SK-N-SH (cell line): ENCODE data around the gene SCAPER. TPM values are rescaled to one million over a fixed set of nuclear protein-coding genes. Genes with fewer than 3 reads are reported as not detected.

Experiments
- CTCF ChIA-PET: fragments of 300-600, 350-600 bp; formaldehyde crosslinking; extraction: SDS; loops from one replicate; lab custom pipeline; 2021; lab: Yijun Ruan, JAX
- POLR2A ChIA-PET: fragments of 350-600 bp; sonication (Branson Sonifier 250); formaldehyde crosslinking; extraction: SDS; loops from one replicate; lab custom pipeline; 2020; ENCODE audit warnings: antibody characterized with exemption, inconsistent platforms; lab: Yijun Ruan, JAX
- DNase-seq: peaks from one replicate; pipeline ENCODE4 v3.0.0; 2012
- H2AFZ ChIP-seq: fragments of 200-600 bp; sonication (generic); 2 replicates; pipeline ENCODE4 v1.8.1; 2016; ENCODE audit warnings: antibody characterized with exemption, mild to moderate bottlenecking, low read depth
- H3F3A ChIP-seq: fragments of 200-600 bp; sonication (generic); replicated peaks from 2 replicates; pipeline ENCODE3; 2016; ENCODE audit warnings: antibody characterized with exemption, mild to moderate bottlenecking; ENCODE audit not compliant: insufficient read depth
- H3K27ac ChIP-seq, 2 experiments: fragments of 200-500 bp in 1 of 2; fragments of 200-600 bp in 1 of 2; sonication (Bioruptor generic) in 1 of 2; sonication (generic), shearing (Covaris generic) in 1 of 2; 2 replicates each; pipeline versions ENCODE4 v1.5.1 to v1.6.1; 2014 to 2016; ENCODE audit warnings: low read depth in 2 of 2, inconsistent platforms in 1 of 2, low read length in 1 of 2, mild to moderate bottlenecking in 1 of 2, mixed read lengths in 1 of 2
- H3K27me3 ChIP-seq: fragments of 200-600 bp; sonication (generic), shearing (Covaris generic); 2 replicates; pipeline ENCODE4 v1.6.1; 2016; ENCODE audit warnings: mixed run types; ENCODE audit not compliant: insufficient read depth
- H3K36me3 ChIP-seq, 2 experiments: fragments of 200-500 bp in 1 of 2; fragments of 200-600 bp in 1 of 2; sonication (Bioruptor generic) in 1 of 2; sonication (generic) in 1 of 2; replicated peaks in 1 of 2; 2 replicates each; pipeline versions ENCODE3 to v1.5.1; 2014 to 2016; ENCODE audit warnings: low read length in 1 of 2, mild to moderate bottlenecking in 1 of 2; ENCODE audit not compliant: insufficient read depth in 2 of 2, control insufficient read depth in 1 of 2
- H3K4me1 ChIP-seq, 2 experiments: fragments of 200-500 bp in 1 of 2; fragments of 200-600 bp in 1 of 2; sonication (Bioruptor generic) in 1 of 2; sonication (generic), shearing (Covaris generic) in 1 of 2; 2 replicates each; pipeline versions ENCODE4 v1.5.1 to v1.6.1; 2014 to 2016; ENCODE audit warnings: low read depth in 1 of 2, low read length in 1 of 2, mixed run types in 1 of 2; ENCODE audit not compliant: insufficient read depth in 2 of 2, control insufficient read depth in 1 of 2
- H3K4me2 ChIP-seq: fragments of 200-600 bp; sonication (generic), shearing (Covaris generic); 2 replicates; pipeline ENCODE4 v1.6.1; 2017; ENCODE audit warnings: mixed run types
- H3K4me3 ChIP-seq, 2 experiments: fragments of 200-500 bp in 1 of 2; fragments of 200-600 bp in 1 of 2; sonication (Bioruptor generic) in 1 of 2; sonication (generic), shearing (Covaris generic) in 1 of 2; 2 replicates each; pipeline versions ENCODE4 v1.5.1 to v1.8.1; 2014 to 2016; ENCODE audit warnings: low read depth in 2 of 2, inconsistent platforms in 1 of 2, low read length in 1 of 2, mild to moderate bottlenecking in 1 of 2, mixed read lengths in 1 of 2, moderate library complexity in 1 of 2
- H3K79me2 ChIP-seq: fragments of 200-600 bp; sonication (generic); 2 replicates; pipeline ENCODE4 v1.8.1; 2017; ENCODE audit warnings: mild to moderate bottlenecking; ENCODE audit not compliant: insufficient read depth
- H3K9ac ChIP-seq: fragments of 200-600 bp; sonication (generic); 2 replicates; pipeline ENCODE4 v1.6.1; 2017; ENCODE audit warnings: mixed run types
- H3K9me2 ChIP-seq: fragments of 200-600 bp; sonication (generic); 2 replicates; pipeline ENCODE4 v1.6.1; 2017; ENCODE audit warnings: mixed run types
- H3K9me3 ChIP-seq: fragments of 200-600 bp; sonication (generic); 2 replicates; pipeline ENCODE4 v1.6.1; 2017; ENCODE audit warnings: mixed run types, mild to moderate bottlenecking, moderate library complexity
- H4K20me1 ChIP-seq: fragments of 200-600 bp; sonication (generic); 2 replicates; pipeline ENCODE4 v1.6.1; 2017; ENCODE audit warnings: mild to moderate bottlenecking, mixed run types; ENCODE audit not compliant: insufficient read depth
- CHD2 ChIP-seq: fragments of 150-350 bp; IDR thresholded peaks from 2 replicates; pipeline ENCODE4 v1.6.1; 2018; ENCODE audit warnings: low read length; ENCODE audit not compliant: partially characterized antibody
- EP300 ChIP-seq, 2 experiments: IDR thresholded peaks; 2 replicates each; pipeline versions ENCODE4 v1.4.0 to v1.6.1; 2012; ENCODE audit warnings: borderline replicate concordance in 1 of 2, low read depth in 1 of 2, low read length in 1 of 2
- FOSL2 ChIP-seq: IDR thresholded peaks from 2 replicates; pipeline ENCODE4 v1.4.0; 2012; ENCODE audit warnings: low read depth, mild to moderate bottlenecking, moderate library complexity, borderline replicate concordance
- FOXJ3 ChIP-seq: sonication (generic); formaldehyde crosslinking; IDR thresholded peaks from 2 replicates; pipeline ENCODE4 v1.5.1; 2020; ENCODE audit warnings: mild to moderate bottlenecking, missing genetic modification reagents
- FOXM1 ChIP-seq: IDR thresholded peaks from 2 replicates; pipeline ENCODE4 v1.4.0; 2012; ENCODE audit warnings: low read depth, mild to moderate bottlenecking
- GABPA ChIP-seq: IDR thresholded peaks from 2 replicates; pipeline ENCODE4 v1.4.0; 2012; ENCODE audit warnings: low read depth, mild to moderate bottlenecking
- GATA2 ChIP-seq: sonication (generic); formaldehyde crosslinking; IDR thresholded peaks from 2 replicates; pipeline ENCODE4 v1.5.0; 2020; ENCODE audit warnings: mild to moderate bottlenecking, missing genetic modification reagents
- MEF2A ChIP-seq: IDR thresholded peaks from 2 replicates; pipeline ENCODE4 v1.4.0; 2012; ENCODE audit warnings: low read depth, borderline replicate concordance
- NFIC ChIP-seq: IDR thresholded peaks from 2 replicates; pipeline ENCODE4 v1.4.0; 2012; ENCODE audit warnings: borderline replicate concordance
- RFX5 ChIP-seq: IDR thresholded peaks from 2 replicates; pipeline ENCODE4 v1.6.1; 2012; ENCODE audit warnings: mild to moderate bottlenecking, improper control_type of control experiment, low read length
- SIN3A ChIP-seq: IDR thresholded peaks from 2 replicates; pipeline ENCODE4 v1.6.1; 2012; ENCODE audit warnings: low read depth, mild to moderate bottlenecking, low read length, moderate library complexity, borderline replicate concordance
- TAF1 ChIP-seq: IDR thresholded peaks from 2 replicates; pipeline ENCODE4 v1.6.1; 2012; ENCODE audit warnings: low read depth, mild to moderate bottlenecking, low read length, moderate library complexity, borderline replicate concordance
- TCF12 ChIP-seq: IDR thresholded peaks from 2 replicates; pipeline ENCODE4 v1.4.0; 2012
- WGBS: methylation state at CpG from one replicate; pipeline ENCODE4 v1.1.6; 2017; ENCODE audit warnings: low lambda C conversion rate; 5-methylcytosine and 5-hydroxymethylcytosine counted together
- polyA plus RNA-seq, 3 experiments: library from polyadenylated mRNA; depleted of rRNA; stranded (reverse); fragments of >200 nt; gene quantifications; 2 replicates each; pipeline ENCODE4 v1.2.3, GENCODE V29; 2012
- TF ChIP-seq, protein P1 (sequence below): IDR thresholded peaks from 2 replicates; pipeline ENCODE4 v1.4.0; 2012; ENCODE audit warnings: low read depth
- TF ChIP-seq, protein P2 (sequence below): fragments of 200-600 bp; sonication (generic); IDR thresholded peaks from 2 replicates; pipeline ENCODE4 v1.6.1; 2017; ENCODE audit warnings: antibody characterized with exemption, mild to moderate bottlenecking, moderate library complexity
- TF ChIP-seq, protein P3 (sequence below): IDR thresholded peaks from 2 replicates; pipeline ENCODE4 v1.4.0; 2012; ENCODE audit warnings: low read depth, borderline replicate concordance

Gene SCAPER
- polyA plus RNA-seq, 1 of the 3 experiments (the other 2 are of a cell fraction), result 1.8 TPM

DNA sequence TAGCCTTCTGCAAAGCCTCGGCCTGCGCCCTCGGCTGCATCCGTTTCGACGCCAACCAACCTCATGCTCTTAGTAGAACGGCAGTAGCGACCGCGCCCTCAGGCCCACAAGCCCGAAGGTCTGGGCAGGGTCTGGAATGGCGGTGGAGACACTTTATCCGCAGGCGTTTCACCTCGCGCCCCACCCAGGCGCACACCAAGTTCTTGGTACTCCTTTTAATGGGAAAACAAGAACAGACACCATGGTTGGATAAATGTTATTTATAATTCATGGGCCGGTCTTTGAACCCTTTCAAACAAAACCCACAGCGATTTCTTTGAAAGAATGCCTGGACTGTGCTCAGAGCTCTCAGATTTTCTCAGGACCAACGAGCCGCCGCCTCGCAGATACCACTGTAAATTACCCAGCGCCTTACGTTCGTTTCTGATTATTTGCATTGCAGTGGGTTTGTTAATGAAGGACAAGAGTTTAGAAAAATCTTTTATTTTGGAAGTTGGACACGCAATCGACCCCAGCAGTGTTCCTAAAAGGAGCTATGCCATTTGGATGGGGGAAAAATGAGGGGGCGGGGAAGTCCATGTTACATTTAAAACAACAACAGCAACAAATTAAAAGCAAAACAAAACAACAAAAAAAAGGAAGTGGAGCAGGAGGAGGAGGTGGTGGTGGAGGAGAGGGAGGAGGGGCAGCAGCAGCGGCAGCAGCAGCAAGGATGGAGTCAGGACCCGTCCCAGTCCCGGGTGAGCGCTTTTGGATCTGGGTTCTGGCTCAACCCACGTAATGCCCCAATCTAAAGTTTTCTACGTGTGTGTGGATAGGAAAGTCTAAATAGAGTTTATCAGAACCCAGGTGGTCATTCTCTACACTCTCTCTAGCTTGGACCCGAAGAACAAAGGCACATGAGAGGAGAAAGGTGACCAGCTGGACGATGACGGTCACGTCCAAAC is 569.6 kb downstream of the SCAPER start:
- Histone ChIP-seq H3K4me2 (peak overlapping the region; percentile 91), H3K36me3 (peaks cover 0 to 4% of the 10 kb centered on the region in 2 experiments), H3F3A (peaks cover 8% of the 10 kb centered on the region), H3K4me3 (peak overlapping the region; percentile 54 to 67), H3K9ac (peak overlapping the region; percentile 91), H3K27ac (peak overlapping the region; percentile 95 to 99), H2AFZ (peak overlapping the region; percentile 87), H3K4me1 (peaks cover 4 to 26% of the 10 kb centered on the region in 2 experiments; a peak in 2 of 4 replicates), H3K79me2 (peaks cover 22% of the 10 kb centered on the region), H4K20me1 (0 out of 2 replicates have a peak, but pooled peaks cover 4% of the 10 kb centered on the region), H3K27me3 (no peaks in the 10 kb centered on the region)
- DNase-seq, result peak; percentile 76
- 62% methylated on average over 38 of the region's 39 CpGs for WGBS
- POLR2A ChIA-PET, result interaction anchor here (0.7 to 1.6 kb wide), 7 partner anchors 22 to 184 kb away, joined by 3 to 12 read pairs (median 4); partner anchors contain the start of gene ETFA
- TF ChIP-seq CHD2 (peak; percentile 38), SIN3A (no peak), TAF1 (0 out of 2 replicates have a peak, but pooled peaks have one; percentile 29), GATA2 (CRISPR knock-in tag) (no peak), FOXM1 (no peak), EP300 (IDR thresholded peaks at IDR 0.05; ENCODE audit: borderline replicate concordance in 1 of 2, low read depth in 1 of 2, low read length in 1 of 2) (no peak; a peak in 1 of 4 replicates), TCF12 (no peak), FOSL2 (no peak), MEF2A (no peak), GABPA (no peak)
- TF ChIP-seq, protein P1, sequence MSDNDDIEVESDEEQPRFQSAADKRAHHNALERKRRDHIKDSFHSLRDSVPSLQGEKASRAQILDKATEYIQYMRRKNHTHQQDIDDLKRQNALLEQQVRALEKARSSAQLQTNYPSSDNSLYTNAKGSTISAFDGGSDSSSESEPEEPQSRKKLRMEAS, result no peak
- TF ChIP-seq, all 33 proteins: peak for 2
- CTCF ChIA-PET, result interaction anchor here (0.5 to 4.5 kb wide), 7 partner anchors 11 to 1277 kb away, joined by 3 to 29 read pairs (median 4); no protein-coding TSS in a partner anchor
- Histone ChIP-seq H3K9me2 (no peaks in the 10 kb centered on the region), H3K9me3 (no peaks in the 10 kb centered on the region)

DNA sequence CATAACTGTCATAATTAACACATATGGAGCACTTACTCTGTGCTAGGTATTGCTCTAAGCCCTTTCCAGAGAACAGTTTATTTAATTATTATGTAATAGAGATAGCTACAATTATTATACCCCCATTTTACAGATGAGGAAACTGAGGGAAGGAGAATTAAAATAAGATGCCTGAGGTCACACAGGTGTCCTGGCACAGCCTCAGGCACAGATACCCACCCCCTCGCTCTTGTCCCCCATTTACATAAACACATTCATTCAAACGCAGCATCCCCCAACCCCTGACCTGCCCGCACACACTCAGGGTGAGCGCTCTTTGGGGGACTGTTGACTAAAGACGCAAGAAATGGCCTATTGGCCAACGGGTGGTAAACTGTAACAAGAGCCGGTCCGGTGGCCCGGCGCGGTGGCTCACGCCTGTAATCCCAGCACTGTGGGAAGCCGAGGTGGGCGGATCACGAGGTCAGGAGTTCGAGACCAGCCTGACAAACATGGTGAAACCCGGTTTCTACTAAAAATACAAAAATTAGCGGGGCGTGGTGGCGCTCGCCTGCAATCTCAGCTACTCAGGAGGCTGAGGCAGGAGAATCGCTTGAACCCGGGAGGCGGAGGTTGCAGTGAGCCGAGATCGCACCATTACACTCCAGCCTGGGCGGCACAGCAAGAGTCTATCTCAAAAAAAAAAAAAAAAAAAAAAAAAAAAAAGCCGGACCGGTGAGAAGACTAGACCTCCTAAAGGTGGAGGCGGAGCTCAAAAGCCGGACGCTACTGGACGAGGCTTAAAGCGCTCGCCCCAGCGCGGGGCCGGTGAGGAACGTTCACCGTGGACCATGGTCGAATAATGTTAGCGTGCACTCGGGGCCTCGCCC is 570.5 kb downstream of the SCAPER start:
- H3K27ac ChIP-seq, result peak overlapping the region in 1 of 2 experiments; percentile 99; a peak in 1 of 4 replicates
- no peak overlapping the region for H3K4me3 ChIP-seq
- 93% methylated on average over 44 of the region's 44 CpGs for WGBS
- ChIA-PET POLR2A (interaction anchor here (0.7 to 1.5 kb wide), 2 partner anchors 22 to 23 kb away, joined by 4 to 5 read pairs; partner anchors contain the start of gene ETFA), CTCF (interaction anchor here (0.9 to 4.5 kb wide), 10 partner anchors 10 to 533 kb away, joined by 3 to 29 read pairs (median 4); no protein-coding TSS in a partner anchor)
- 0 out of 2 replicates have a peak, but pooled peaks cover 4% of the 10 kb centered on the region for H4K20me1 ChIP-seq
- no peak overlapping the region for H3K9ac ChIP-seq
- no peaks in the 10 kb centered on the region for H3K9me2 ChIP-seq
- H3K4me1 ChIP-seq, result peaks cover 4 to 26% of the 10 kb centered on the region in 2 experiments; a peak in 2 of 4 replicates
- no peaks in the 10 kb centered on the region for H3K36me3 ChIP-seq
- DNase-seq, result no peak
- H3K9me3 ChIP-seq, result no peaks in the 10 kb centered on the region
- H2AFZ ChIP-seq, result no peak overlapping the region
- no peak overlapping the region for H3K4me2 ChIP-seq
- no peaks in the 10 kb centered on the region for H3K27me3 ChIP-seq
- H3F3A ChIP-seq, result peaks cover 8% of the 10 kb centered on the region
- peaks cover 22% of the 10 kb centered on the region for H3K79me2 ChIP-seq
- TF ChIP-seq FOSL2 (no peak), FOXJ3 (CRISPR knock-in tag) (no peak), NFIC (no peak), RFX5 (no peak)
- TF ChIP-seq, protein P2, sequence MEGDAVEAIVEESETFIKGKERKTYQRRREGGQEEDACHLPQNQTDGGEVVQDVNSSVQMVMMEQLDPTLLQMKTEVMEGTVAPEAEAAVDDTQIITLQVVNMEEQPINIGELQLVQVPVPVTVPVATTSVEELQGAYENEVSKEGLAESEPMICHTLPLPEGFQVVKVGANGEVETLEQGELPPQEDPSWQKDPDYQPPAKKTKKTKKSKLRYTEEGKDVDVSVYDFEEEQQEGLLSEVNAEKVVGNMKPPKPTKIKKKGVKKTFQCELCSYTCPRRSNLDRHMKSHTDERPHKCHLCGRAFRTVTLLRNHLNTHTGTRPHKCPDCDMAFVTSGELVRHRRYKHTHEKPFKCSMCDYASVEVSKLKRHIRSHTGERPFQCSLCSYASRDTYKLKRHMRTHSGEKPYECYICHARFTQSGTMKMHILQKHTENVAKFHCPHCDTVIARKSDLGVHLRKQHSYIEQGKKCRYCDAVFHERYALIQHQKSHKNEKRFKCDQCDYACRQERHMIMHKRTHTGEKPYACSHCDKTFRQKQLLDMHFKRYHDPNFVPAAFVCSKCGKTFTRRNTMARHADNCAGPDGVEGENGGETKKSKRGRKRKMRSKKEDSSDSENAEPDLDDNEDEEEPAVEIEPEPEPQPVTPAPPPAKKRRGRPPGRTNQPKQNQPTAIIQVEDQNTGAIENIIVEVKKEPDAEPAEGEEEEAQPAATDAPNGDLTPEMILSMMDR, result no peak
- TF ChIP-seq, protein P3, sequence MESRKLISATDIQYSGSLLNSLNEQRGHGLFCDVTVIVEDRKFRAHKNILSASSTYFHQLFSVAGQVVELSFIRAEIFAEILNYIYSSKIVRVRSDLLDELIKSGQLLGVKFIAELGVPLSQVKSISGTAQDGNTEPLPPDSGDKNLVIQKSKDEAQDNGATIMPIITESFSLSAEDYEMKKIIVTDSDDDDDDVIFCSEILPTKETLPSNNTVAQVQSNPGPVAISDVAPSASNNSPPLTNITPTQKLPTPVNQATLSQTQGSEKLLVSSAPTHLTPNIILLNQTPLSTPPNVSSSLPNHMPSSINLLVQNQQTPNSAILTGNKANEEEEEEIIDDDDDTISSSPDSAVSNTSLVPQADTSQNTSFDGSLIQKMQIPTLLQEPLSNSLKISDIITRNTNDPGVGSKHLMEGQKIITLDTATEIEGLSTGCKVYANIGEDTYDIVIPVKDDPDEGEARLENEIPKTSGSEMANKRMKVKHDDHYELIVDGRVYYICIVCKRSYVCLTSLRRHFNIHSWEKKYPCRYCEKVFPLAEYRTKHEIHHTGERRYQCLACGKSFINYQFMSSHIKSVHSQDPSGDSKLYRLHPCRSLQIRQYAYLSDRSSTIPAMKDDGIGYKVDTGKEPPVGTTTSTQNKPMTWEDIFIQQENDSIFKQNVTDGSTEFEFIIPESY, result no peak
